A673 (cell line): ENCODE data around the gene UCK1. TPM values are rescaled to one million over a fixed set of nuclear protein-coding genes. Genes with fewer than 3 reads are reported as not detected.

Experiments
- BruUV-seq: library from RNA; stranded (reverse); fragments of 400-500 nt; replicated peaks from 2 replicates; lab custom pipeline; 2021; lab: Mats Ljungman, UMichigan
- CTCF ChIA-PET: fragments of 300-600 bp; sonication (Branson Sonifier 250); formaldehyde crosslinking; loops from one replicate; lab custom pipeline; 2022; ENCODE audit warnings: antibody characterized with exemption; lab: Charles Lee
- POLR2A ChIA-PET: fragments of 300-600 bp; sonication (Branson Sonifier 250); formaldehyde crosslinking; loops from one replicate; lab custom pipeline; 2022; ENCODE audit warnings: antibody characterized with exemption; ENCODE audit not compliant: low non-redundant PET; lab: Charles Lee
- DNase-seq: peaks from one replicate; pipeline ENCODE4 v3.0.0-alpha.2; 2015; ENCODE audit warnings: low spot score
- H3K27ac ChIP-seq: fragments of 200-600 bp; sonication (generic); 2 replicates; pipeline ENCODE4 v1.5.1; 2016; ENCODE audit warnings: mixed run types, low read depth, mild to moderate bottlenecking, mixed read lengths, antibody characterized with exemption, low read length; ENCODE audit not compliant: poor library complexity, severe bottlenecking
- H3K27me3 ChIP-seq: fragments of 200-600 bp; sonication (generic); replicated peaks from 2 replicates; pipeline ENCODE4 v1.6.1; 2017; ENCODE audit warnings: mixed run types, low read depth, mild to moderate bottlenecking, mixed read lengths, antibody characterized with exemption, low read length; ENCODE audit not compliant: insufficient read depth, poor library complexity
- H3K36me3 ChIP-seq: fragments of 200-600 bp; sonication (generic); 2 replicates; pipeline ENCODE4 v1.6.1; 2016; ENCODE audit warnings: mixed run types, mild to moderate bottlenecking, mixed read lengths, antibody characterized with exemption, low read length; ENCODE audit not compliant: insufficient read depth, poor library complexity, severe bottlenecking
- H3K4me1 ChIP-seq: fragments of 200-600 bp; sonication (generic); 2 replicates; pipeline ENCODE4 v1.6.1; 2017; ENCODE audit warnings: mixed run types, mild to moderate bottlenecking, mixed read lengths, antibody characterized with exemption, low read length; ENCODE audit not compliant: insufficient read depth, poor library complexity, severe bottlenecking
- H3K4me3 ChIP-seq: fragments of 200-600 bp; sonication (generic); 2 replicates; pipeline ENCODE4 v1.5.1; 2016; ENCODE audit warnings: low read depth, mixed run types, mild to moderate bottlenecking, mixed read lengths, low read length; ENCODE audit not compliant: poor library complexity, severe bottlenecking
- H3K9me3 ChIP-seq: fragments of 200-600 bp; sonication (generic); 2 replicates; pipeline ENCODE4 v1.6.1; 2016; ENCODE audit warnings: mixed run types, low read depth, mild to moderate bottlenecking, mixed read lengths, antibody characterized with exemption, low read length; ENCODE audit not compliant: poor library complexity, severe bottlenecking
- CTCF ChIP-seq: fragments of 300-800, 200-600 bp; sonication (generic); conservative IDR thresholded peaks from 2 replicates; pipeline ENCODE4 v1.5.1; 2017; ENCODE audit warnings: low read depth, mild to moderate bottlenecking, antibody characterized with exemption, low read length, moderate library complexity, mixed read lengths
- EZH2 ChIP-seq: fragments of 200-600 bp; sonication (generic); IDR thresholded peaks from 2 replicates; pipeline ENCODE4 v1.6.1; 2017; ENCODE audit warnings: borderline replicate concordance, low read depth, mild to moderate bottlenecking, mixed read lengths, antibody characterized with exemption, low read length; ENCODE audit not compliant: poor library complexity, severe bottlenecking
- intact Hi-C: fragments of 100-400 bp; cut with micrococcal nuclease; formaldehyde crosslinking; loops from one replicate; pipeline ENCODE4 v1.10.0; 2022; ENCODE audit not compliant: unreplicated experiment
- total RNA-seq: library from RNA; stranded (reverse); gene quantifications from 2 replicates; pipeline ENCODE4 v1.2.3, GENCODE V29; 2021

Gene UCK1
- total RNA-seq, 1 experiment from 2014 or later = 51.6 TPM

- POLR2A ChIA-PET = no interaction called here
- H3K4me3 ChIP-seq = no peak overlapping the region
- H3K27me3 ChIP-seq = no peaks in the 10 kb centered on the region
- no peaks in the 10 kb centered on the region for H3K4me1 ChIP-seq
- peaks cover 8% of the 10 kb centered on the region for H3K36me3 ChIP-seq
- BruUV-seq = no TSS peak
- no peak overlapping the region for H3K27ac ChIP-seq
- TF ChIP-seq EZH2 (no peak), CTCF (no peak)
- DNase-seq = no peak
- no peaks in the 10 kb centered on the region for H3K9me3 ChIP-seq
- intact Hi-C loops = no loop called here
- CTCF ChIA-PET = no interaction called here
These were observed 45.1 kb upstream of the UCK1 start for GRCh38 chr9:131575946-131576853.

GRCh38 chr9:131574730-131575640, 43.9 kb upstream of the UCK1 start:
- no TSS peak for BruUV-seq
- ChIA-PET CTCF (no interaction called here), POLR2A (no interaction called here)
- H3K36me3 ChIP-seq = peaks cover 3% of the 10 kb centered on the region
- DNase-seq = no peak
- no peaks in the 10 kb centered on the region for H3K9me3 ChIP-seq
- TF ChIP-seq CTCF = no peak
- TF ChIP-seq EZH2 = no peak
- H3K4me3 ChIP-seq = no peak overlapping the region
- no peaks in the 10 kb centered on the region for H3K4me1 ChIP-seq
- no peaks in the 10 kb centered on the region for H3K27me3 ChIP-seq
- intact Hi-C loops = no loop called here
- H3K27ac ChIP-seq = no peak overlapping the region

GRCh38 chr9:131567910-131568309, 36.8 kb upstream of the UCK1 start:
- no TSS peak for BruUV-seq
- DNase-seq = no peak
- CTCF ChIA-PET = no interaction called here

More at GRCh38 chr9:131567910-131568309, 36.8 kb upstream of the UCK1 start:
- POLR2A ChIA-PET = no interaction called here
- no peaks in the 10 kb centered on the region for H3K27me3 ChIP-seq
- no peak overlapping the region for H3K4me3 ChIP-seq
- intact Hi-C loops = no loop called here
- H3K9me3 ChIP-seq = no peaks in the 10 kb centered on the region
- H3K27ac ChIP-seq = no peak overlapping the region
- H3K4me1 ChIP-seq = no peaks in the 10 kb centered on the region
- H3K36me3 ChIP-seq = no peaks in the 10 kb centered on the region
- TF ChIP-seq CTCF (no peak), EZH2 (no peak)
